ENCODE results near the gene IRF1.

Gene IRF1

DNA sequence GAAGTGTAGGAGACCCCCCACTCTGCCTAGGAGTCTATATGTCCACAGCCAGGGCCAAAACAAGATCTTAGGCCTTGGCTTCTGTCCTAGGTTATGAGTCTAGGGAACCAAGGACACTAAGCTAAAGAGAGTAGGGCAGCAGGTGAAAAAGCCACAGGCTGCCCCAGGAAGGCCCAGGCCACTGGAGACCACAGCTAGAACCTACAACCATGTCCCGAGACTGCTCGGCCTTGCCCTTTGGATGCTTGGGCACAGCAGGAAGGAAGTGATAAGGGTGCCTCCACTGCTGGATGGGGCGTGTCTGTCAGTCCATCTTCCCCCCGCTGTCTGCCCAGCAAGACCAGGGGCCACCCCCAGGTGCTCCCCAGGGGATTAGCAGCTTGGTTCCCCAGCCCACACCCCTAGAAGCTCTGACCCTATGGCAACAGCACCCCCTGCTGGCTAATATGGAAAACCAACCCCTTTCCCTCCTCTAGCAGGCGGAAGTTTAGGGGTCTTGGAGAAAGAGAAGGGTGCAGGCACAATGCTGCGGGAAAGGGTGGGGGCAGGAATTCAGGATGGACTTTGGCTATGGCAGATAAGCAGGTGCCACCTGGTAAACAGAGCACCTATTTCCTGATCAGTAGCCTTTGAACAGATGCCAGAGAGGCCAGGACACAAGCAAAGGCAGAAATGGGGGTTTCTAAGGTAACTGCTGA lies 10.5 kb upstream of the IRF1 start:
- peak in 36 of 56 donors; percentile 7 to 64 (median 46) for DNase-seq

DNA sequence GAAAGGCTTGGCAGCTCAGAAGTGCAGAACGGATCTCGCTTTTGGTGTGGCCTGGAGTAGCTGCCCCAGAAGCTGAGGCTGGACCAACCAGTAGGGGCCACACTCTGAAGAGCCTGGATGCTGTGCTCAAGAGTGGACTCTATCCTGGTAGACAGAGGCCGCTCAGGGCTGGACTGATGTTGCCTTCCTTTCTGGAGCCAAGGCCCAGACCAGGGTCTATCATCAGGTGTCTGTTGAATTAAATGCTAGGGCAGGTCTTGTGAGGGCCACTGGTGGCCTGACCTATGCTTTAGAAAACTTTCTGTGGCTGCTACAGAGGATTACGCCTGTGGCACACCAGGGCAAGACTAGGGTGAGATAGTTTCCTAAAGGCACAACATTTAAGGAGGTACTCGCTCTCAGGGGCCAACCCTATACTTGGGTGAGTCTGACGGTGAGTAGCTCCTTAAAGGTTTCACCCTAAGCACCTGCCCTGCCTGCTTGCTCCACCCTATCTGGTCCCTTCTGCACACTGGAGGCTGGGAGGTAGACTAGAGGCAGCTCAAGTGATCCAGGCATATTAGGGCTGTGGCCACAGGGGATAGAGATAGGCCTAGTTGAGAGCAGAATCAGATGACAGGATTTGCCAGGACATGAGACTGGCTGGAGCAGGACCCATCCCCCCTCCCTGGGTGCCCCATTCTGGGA lies 9.8 kb upstream of the IRF1 start:
- DNase-seq = no peak

DNA sequence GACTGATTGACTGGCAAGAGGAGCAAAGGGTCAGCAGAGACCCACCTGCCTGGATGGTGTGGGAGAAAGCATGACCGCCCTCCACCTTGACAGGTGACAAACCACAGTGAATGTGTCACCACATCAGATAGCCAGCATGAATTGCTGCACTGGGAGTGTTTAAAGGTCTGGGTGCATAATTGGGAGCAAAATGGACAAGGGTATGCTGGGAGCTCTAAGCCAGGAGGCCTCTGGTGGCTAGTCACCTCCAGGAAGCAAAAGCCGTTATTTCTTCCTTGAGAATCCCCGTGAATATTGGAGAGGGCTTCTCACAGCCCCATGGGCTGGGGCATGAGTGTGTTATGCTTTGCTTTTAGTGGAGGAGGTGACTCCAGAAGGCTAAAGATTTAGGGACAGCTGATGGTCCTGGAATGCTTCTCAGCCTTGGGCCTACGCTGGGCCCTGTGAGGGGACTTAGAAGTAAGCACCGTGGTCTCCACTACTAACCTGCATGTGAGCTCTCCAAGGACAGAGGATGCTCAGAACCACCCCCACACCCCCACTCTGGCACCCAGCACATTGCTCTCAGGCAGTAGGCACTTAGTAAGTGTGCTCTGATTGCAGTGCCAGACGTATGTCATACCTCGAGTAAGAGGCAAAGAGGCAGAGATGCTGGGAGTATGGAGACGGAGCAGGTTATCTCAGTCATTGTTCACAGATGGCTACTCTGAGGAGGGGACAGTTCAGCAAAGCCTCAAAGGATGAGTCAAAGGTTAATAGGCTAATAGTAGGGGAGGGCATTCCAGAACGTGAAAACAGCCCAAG lies 9.1 kb upstream of the IRF1 start:
- no peak for DNase-seq

DNA sequence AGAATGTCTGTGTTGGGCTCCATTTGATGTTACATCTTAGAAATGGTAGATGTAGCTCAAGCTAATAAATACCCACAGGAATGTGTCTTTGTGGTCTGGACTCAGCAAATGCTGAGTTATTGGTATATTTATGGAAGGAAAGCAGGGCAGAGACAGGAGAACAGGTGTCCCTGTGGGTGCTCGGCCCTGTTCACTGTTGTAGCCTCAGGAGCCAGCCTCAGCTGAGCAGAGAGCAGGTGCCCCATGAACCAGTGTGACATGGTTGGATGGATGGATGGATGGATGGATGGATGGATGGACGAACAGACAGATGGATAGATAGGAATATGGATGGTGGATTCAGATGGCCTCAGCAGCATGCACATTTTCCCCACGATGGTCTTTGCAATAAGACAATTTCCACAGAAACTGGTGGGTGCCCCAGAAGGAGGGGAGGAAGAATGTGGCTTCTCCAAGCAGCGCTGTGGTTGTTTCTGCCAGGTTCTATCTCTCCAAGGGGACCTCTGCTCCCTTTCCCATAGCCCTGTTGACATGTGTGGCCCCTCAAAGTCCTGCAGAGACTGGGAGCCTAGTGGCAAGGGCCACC lies 8.2 kb upstream of the IRF1 start:
- no peak for DNase-seq

DNA sequence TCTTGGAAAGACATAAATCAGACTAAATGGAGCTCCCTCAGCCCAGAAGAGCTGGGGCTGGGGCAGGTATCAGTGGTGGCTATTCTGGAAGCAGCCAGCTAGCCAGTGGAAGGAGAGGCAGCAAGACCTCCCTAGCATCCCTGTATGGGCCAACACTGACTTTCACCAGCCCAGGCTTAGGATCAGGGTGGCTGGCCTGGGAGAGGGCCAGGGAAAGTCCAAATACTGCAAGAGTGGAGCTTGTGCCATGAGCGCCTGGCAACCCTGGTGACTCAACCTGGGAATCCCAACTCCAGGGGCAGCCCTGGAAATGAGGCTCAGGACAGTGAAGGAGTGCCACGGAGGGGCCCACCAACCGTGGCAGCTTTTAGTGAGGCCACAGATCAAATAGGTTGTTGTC lies 7.6 kb upstream of the IRF1 start:
- peak in 1 of 56 donors; percentile 20 for DNase-seq

DNA sequence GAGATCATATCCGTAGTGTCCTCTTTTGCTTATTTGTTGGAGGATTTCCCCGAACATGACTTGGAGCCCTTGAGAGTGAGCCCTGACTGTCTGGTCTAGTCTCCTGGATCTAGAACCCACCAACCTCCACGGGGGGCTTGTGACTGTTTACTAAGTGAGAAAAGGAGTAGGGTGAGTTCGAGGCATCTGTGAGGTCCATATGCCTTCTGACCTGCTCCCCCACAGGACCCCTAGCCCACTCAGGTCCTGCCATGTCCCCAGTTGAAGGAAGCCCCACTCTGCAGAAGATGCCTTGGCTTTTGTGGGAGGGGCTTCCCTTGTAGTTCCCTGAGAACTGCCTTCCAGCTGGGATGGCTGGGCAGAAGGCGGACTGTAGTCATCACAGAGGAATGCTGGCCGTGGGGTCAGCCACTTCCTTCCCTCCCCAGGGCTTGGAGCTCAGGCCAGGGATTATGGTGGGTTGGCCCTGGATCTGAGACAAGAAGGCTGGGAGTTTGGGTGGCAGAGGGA lies 7.0 kb upstream of the IRF1 start:
- no peak for DNase-seq

GRCh38 chr5:132496631-132497487 lies 6.3 kb upstream of the IRF1 start:
- peak in 47 of 56 donors; percentile 22 to 80 (median 62) for DNase-seq

GRCh38 chr5:132496191-132496630 lies 5.6 kb upstream of the IRF1 start:
- DNase-seq = peak in 40 of 56 donors; percentile 25 to 88 (median 66)

DNA sequence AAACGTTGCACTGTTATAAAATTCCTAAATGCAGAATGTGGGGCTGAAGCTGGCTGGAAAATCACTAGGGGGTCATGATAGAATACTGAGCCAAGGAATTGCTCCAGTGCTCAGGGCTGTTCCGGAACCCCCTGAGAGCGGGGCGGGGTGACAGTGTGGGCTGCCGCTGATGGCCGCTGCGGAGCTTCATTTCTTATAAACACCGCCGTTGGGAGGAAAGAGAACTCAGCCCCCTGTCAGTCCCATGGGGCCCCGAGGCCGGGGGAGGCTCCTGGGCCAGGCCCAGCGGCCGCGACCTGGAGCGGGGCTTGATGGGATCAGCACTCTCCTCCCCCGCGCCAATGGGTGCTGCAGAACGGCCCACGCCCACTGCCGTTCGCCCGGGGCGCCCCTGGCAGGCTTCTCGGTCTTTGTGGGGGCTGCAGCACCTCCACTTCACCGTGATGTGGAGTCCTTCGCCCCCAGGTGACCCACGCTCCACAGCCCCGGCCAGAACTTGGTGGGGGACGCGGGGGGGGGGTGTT lies 5.2 kb upstream of the IRF1 start:
- peak in 39 of 56 donors; percentile 24 to 88 (median 66) for DNase-seq

DNA sequence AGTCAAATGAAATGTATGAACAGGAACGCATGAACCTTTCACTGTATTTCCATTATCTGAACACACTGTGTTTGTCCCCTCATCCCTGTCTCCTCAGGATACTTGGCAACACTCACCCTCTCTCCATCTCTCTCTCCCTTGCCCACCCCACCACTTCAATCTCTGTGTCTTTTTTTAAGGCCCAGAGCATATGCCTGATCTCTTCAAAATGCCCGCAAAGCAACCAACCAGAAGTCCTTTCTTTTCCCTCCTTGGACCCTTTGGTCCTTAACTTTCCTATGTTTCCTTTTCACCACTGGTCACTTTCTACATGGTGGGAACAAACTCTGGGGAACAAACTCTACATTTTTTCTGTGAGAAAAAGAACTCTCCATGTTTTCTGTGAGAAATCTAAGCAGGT lies 3.2 kb upstream of the IRF1 start:
- DNase-seq = no peak

DNA sequence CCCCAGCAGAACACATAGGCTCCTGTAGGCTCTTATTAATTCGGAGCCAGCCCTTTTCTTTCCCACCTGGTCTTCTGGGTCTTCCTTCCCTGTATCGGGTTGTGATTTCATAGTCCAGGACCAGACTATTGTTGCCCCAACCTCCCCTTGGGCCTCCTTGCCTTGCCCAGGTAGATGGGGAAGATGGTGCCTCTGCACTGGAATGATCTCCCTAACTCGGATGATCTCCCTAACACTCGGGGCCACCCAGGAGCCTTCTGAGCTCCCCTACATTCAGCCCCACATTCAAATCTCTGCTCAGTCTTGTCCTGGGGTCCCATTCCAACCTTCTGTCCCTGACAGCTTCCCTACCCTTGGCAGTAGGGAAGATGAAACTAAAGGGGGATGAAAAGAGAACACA lies 2.7 kb upstream of the IRF1 start:
- no peak for DNase-seq

- no peak for DNase-seq
These were observed 2.0 kb upstream of the IRF1 start for GRCh38 chr5:132492386-132493125.

GRCh38 chr5:132491368-132492364 lies 1.1 kb upstream of the IRF1 start:
- DNase-seq = no peak

DNA sequence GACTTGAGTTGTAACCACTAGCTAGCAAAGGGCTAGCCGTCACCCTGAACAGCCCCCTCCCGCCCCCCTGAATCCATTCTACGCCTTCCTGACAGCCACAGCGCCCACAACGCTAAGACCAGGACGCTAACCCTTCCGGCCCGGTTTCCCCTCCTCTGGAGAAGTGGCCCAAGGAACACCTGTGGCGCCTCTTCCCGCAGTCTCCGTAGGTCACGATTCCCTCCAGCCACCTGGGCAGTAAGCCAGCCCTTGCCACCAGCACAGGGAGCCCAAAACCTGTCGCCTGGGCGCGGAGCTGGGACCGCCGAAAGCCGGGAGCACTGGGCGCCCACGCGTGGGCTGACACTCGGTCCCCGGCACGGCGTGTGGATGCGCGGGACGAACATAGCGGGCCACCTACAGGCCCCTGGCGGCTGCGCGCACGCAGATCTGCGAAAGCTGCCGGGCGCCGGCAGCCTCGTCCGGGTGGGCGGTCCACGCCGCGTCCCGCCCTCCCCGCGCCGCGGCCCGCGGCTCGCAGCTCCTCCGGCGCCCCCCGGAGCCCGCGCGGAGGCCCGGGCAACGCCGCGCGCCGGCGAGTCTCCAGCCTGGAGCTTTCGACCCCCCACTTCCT lies 596 bp downstream of the IRF1 start:
- DNase-seq = peak in 17 of 56 donors; percentile 17 to 64 (median 46)

GRCh38 chr5:132489051-132489770 lies 1.4 kb downstream of the IRF1 start:
- no peak for DNase-seq

GRCh38 chr5:132488590-132488989 lies 2.0 kb downstream of the IRF1 start:
- DNase-seq = no peak

All from amygdala (tissue), 56 donors.